NCI-H2107 treated with DMSO at 0.1 percent for 48 hours (cell line): ENCODE measurements around the gene TAB2.

Experiments
- DNase-seq: peaks from one replicate; lab custom pipeline; 2025; ENCODE audit not compliant: unreplicated experiment; lab: John Stamatoyannopoulos, UW

Gene TAB2

DNA sequence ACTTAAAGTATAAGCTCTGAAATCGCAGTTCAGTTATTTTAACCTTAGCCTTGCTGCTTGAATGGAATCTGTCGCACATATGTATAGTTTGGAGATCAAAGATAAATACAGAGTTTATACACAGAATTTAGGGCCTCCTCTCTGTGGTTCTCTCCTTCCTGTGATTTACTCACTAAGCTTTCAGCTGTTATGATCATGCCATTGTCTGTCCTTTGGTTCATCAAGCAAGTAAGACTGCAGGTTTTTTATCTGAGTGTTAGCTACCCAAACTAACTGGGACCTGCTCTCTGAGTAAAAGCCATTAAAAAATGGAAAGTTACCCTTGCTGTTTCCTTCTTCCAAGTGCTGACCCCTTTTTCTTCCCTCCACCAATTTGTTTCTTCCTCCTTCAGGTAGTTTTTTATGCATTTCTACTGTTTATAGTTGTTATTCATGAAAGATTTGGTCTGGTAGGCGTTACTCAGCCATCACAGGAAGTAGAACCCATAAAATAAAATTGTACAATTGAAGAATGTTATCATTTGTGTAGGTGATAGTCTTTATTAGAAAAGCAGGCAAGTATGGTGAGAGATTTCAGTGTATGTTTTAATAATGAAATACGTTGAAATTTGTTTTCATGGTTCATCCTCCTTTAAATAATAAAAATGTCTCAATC lies 48.9 kb downstream of the TAB2 start:
- DNase-seq = no peak

GRCh38 chr6:149368065-149368464 lies 50.6 kb downstream of the TAB2 start:
- DNase-seq = no peak

- no peak for DNase-seq
Measured at GRCh38 chr6:149371154-149371553, 53.6 kb downstream of the TAB2 start.

DNA sequence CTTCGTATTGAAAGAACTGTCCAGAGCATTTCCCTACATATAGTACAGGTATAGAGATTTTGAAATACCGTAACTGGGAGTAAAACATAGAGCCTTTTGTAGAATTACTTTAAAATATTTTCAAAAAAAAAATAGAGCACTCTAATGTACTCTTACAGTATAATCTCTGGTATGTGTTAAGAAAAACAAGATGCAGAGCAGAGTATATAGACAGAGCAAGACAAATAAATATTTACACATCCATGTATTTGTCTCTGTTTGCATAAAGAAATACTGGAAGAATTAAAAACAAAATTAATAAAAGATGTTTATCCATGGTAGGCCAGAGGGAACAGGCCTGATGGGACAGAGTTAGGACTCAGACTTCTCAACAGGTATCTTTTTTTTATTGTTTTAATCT lies 54.5 kb downstream of the TAB2 start:
- DNase-seq = no peak

DNA sequence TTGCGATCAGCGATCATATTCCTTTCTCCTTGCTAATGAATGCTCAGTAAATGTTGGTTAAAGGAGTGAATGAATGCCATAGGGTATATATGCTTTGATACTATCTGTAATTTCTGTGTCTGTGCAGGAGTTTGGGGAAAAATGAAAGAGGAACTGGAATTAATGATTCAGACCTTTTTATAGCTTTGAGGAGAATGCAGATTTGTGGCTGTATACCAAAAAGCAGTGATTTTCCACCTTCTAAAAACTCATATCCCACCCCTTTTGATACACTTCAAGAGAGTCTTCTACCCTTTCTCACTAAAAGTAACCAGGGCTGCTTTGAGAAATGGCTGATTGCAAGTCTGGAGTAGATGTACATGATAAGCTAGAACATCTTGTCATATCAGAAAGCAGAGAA lies 56.0 kb downstream of the TAB2 start:
- no peak for DNase-seq

GRCh38 chr6:149379977-149380376 lies 62.5 kb downstream of the TAB2 start:
- DNase-seq = no peak

- DNase-seq = no peak
Measured at GRCh38 chr6:149380523-149380922, 63.0 kb downstream of the TAB2 start.

DNA sequence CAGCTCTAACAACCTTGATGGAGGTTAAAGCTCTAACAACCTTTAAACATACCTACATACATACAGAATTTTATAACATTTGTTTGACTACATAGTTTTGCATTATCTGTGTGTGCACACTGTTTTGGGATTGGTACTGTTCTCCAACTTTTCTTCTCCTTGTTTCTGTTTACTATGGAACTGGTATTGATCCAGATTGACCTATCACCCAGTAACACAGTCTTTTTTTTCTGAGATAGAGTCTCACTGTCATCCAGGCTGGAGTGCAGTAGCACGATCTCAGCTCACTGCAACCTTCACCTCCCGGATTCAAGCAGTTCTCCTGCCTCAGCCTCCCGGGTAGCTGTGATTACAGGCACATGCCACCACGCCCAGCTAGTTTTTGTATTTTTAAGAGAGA lies 65.9 kb downstream of the TAB2 start:
- no peak for DNase-seq

DNA sequence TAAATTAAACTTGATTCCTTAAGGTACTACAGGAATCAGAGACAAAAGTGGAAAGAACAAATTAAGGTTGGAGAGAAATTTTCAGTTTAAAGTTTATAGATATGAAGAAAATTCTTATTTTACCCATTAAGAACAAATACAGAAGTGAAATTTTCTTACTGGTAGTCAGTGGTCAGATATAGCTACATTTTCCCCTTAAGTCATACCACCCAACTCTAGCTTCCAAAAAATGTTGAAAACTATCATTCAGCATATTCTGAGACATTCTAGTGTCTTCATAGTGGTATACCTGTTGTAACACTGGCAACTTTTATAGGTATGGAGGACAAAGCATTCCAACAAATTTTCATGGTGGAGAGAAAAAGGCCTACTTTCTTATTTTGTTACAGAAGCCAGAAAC lies 67.0 kb downstream of the TAB2 start:
- DNase-seq = no peak

DNA sequence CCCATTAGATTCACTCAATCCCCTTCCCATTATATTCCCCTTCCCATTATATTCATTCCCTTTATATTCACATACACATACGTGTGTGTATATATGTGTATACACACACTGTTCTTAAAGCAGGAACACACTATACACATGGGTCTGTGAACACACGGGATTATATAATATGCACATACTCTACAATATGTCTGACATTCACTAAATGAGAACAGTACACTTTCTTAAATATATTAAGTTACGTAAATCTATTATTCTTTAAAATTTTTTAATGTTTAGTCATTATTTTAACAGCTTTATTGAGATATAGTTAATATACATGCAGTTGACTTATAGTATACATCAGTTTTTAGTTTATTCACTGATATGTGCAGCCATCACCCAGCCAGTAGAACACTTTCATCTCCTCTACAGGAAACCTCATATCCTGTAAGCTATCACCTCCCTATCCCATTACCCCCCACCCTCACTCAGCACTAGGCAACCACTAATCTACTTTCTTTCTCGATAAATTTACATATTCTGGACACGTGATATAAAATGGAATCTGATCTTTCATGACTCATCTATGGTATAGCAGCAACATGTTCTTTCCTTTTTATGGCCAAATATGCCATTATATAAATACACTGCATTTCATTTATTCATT lies 68.6 kb downstream of the TAB2 start:
- no peak for DNase-seq

DNA sequence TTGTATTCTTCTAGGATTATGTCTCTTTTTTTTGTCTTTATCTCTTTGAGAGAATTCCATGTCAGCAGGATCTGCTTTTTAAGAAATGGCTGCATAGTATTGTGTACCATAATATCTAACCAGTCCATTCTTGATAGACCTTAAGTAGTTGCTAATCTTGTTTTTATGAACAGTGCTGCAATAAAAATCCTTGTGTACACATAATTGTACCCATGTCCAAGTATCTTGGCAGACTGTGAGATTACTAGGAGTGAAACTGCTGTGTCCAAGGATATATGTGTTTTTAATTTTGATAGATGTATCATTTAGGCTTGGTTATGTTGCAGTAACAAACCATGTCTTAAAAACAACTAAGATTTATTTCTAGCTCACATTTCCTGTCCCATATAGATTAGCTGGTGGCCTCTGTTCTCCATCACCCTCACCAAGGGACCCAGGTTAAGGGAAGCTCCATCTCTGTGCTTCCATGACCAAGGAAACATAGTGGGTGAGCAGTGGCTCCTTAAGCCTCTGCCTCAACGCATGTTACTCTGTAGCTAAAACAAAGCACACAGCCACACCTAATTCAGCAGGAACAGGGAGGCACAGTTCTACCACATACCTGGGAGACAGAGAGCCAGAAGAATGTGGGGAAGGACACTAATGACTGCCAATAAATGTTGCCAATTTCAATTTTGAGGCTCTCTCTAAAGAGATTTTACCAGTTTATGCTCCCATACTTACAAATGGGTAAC lies 70.4 kb downstream of the TAB2 start:
- no peak for DNase-seq

GRCh38 chr6:149389509-149390297 lies 72.2 kb downstream of the TAB2 start:
- DNase-seq = no peak

GRCh38 chr6:149392093-149392492 lies 74.6 kb downstream of the TAB2 start:
- DNase-seq = no peak

- no peak for DNase-seq
Measured at GRCh38 chr6:149392535-149392934, 75.0 kb downstream of the TAB2 start.

GRCh38 chr6:149393002-149393679 lies 75.6 kb downstream of the TAB2 start:
- no peak for DNase-seq

DNA sequence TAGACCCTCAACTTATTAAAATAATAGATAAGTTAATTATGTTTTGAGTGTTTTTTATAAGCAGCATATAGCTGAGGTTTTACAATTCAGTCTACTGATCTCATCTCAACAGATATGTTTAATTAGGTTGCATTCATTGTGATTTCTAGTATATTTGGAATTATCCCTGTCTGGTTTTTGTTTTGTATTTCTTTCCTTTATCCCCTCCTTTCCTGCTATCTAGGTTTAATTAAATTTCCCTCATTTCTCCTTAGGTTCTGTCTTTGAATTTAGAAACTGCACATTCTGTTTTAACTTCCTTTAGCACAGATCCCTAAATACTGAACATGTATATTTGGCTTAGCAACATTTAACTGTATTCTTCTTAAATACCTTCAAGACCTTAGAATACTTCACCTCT lies 77.7 kb downstream of the TAB2 start:
- DNase-seq = no peak

GRCh38 chr6:149397384-149397783 lies 79.9 kb downstream of the TAB2 start:
- DNase-seq = no peak

- DNase-seq = no peak
Measured at GRCh38 chr6:149400050-149400449, 82.5 kb downstream of the TAB2 start, which contains the start of gene SUMO4. Gene SUMO4, plus strand, starts transcription at chr6:149400262. Its CDS starts 130 bp downstream, at chr6:149400392.

DNA sequence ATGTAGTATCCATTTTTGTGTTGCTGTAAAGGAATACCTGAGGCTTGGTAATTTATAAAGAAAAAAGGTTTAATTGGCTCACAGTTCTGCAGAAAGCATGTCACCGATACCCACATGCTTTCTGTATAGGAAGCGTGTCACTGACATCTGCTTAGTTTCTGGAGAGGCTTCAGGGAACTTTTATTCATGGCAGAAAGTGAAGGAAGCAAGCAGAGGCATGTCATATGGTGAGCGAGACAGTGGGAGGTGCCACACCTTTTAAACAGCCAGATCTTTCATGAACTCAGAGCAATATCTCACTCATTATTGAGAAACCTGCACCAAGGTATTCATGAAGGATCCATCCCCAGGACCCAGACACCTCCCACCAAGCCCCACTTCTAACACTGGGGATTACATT lies 86.0 kb downstream of the TAB2 start:
- DNase-seq = no peak

DNA sequence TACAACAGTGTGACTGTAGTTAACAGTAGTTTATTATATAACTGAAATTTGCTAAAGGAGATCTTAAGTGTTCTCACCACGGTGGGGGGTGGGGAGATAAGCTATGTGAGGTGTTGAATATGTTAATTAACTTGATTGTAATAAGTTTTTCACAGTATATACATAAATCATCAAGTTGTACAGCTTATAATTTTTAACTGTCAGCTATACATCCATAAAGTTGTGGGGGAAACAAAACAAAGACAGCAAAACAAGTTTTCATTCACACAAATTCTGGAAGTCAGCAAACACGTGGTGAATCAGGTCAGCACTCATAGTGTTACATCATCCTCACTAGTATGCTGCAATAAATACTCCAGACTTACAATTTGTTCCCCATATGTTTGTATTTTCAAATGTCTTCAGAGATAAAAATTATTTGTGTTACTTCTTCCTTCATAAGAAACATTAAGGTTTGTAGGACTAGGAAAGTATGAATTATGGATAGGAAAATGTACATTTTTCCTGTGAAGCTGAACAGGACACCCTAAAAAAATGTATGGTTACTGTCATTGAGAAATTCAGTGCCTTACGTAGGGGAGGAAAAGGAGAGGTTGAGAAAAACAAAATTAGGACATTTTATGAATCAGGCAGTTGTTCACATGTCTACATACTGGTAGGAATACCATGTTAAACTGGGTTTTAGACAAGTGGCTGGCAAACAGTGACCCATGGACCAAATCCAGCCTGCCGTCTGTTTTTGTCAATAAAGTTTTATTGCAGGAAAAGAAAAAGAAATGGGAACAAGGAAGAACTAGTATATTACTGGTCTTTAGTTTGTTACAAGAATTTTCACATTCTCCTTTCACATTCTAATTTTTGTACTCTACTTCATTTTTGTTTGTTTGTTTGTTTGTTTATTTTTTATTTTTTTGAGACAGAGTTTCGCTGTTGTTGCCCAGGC lies 88.6 kb downstream of the TAB2 start:
- DNase-seq = no peak
